Endodermal cell (in vitro differentiated cells): ENCODE data around the gene RBBP9. TPM values are rescaled to one million over a fixed set of nuclear protein-coding genes. Genes with fewer than 3 reads are reported as not detected.

Experiments used
- DNase-seq: peaks from one replicate; pipeline ENCODE4 v3.0.0-alpha.2; 2017
- H3K27ac ChIP-seq: 2 replicates; pipeline ENCODE4 v1.5.1; 2013; ENCODE audit warnings: mild to moderate bottlenecking, low read depth, low read length, moderate library complexity
- H3K27me3 ChIP-seq: 2 replicates; pipeline ENCODE4 v1.6.1; 2013; ENCODE audit warnings: mild to moderate bottlenecking, low read length, moderate library complexity; ENCODE audit not compliant: insufficient read depth, control insufficient read depth, poor library complexity, severe bottlenecking
- H3K36me3 ChIP-seq: 2 replicates; pipeline ENCODE4 v1.7.0; 2013; ENCODE audit warnings: mild to moderate bottlenecking, low read length, moderate library complexity; ENCODE audit not compliant: control insufficient read depth, insufficient read depth
- H3K4me1 ChIP-seq: one replicate; pipeline ENCODE4 v1.7.0; 2013; ENCODE audit warnings: low read length; ENCODE audit not compliant: control insufficient read depth, insufficient read depth
- H3K4me3 ChIP-seq: 2 replicates; pipeline ENCODE4 v1.5.1; 2013; ENCODE audit warnings: mild to moderate bottlenecking, low read length, moderate library complexity
- H3K9ac ChIP-seq: 2 replicates; pipeline ENCODE4 v1.6.1; 2013; ENCODE audit warnings: mild to moderate bottlenecking, low read length, moderate library complexity; ENCODE audit not compliant: poor library complexity, severe bottlenecking; ENCODE audit errors: extremely low read depth
- H3K9me3 ChIP-seq: 2 replicates; pipeline ENCODE4 v1.6.1; 2013; ENCODE audit warnings: mild to moderate bottlenecking, low read length, moderate library complexity; ENCODE audit not compliant: control insufficient read depth
- H3K27ac Mint-ChIP-seq: 2 replicates; pipeline ENCODE4 v1.8.0; 2020; ENCODE audit warnings: mixed read lengths
- H3K27me3 Mint-ChIP-seq: 2 replicates; pipeline ENCODE4 v1.8.0; 2021; ENCODE audit warnings: mild to moderate bottlenecking, mixed read lengths; ENCODE audit not compliant: insufficient read depth
- H3K36me3 Mint-ChIP-seq: 2 replicates; pipeline ENCODE4 v1.8.0; 2020; ENCODE audit warnings: low read depth, mixed read lengths
- H3K4me1 Mint-ChIP-seq: 2 replicates; pipeline ENCODE4 v1.8.0; 2020; ENCODE audit warnings: mixed read lengths
- H3K4me3 Mint-ChIP-seq: 2 replicates; pipeline ENCODE4 v1.8.0; 2020; ENCODE audit warnings: mild to moderate bottlenecking, moderate library complexity, mixed read lengths
- H3K9me3 Mint-ChIP-seq: 2 replicates; pipeline ENCODE4 v1.8.0; 2020; ENCODE audit warnings: mild to moderate bottlenecking, mixed read lengths
- WGBS, 2 experiments: methylation state at CpG; one replicate each; pipeline versions ENCODE4 v1.1.5 to v1.1.7; 2013; ENCODE audit warnings: missing lambda C conversion rate in 2 of 2, mixed read lengths in 1 of 2; ENCODE audit not compliant: insufficient coverage in 1 of 2, insufficient read length in 1 of 2; 5-methylcytosine and 5-hydroxymethylcytosine counted together
- long read RNA-seq, 4 experiments: library from polyadenylated mRNA in 2 of 4; library from RNA in 1 of 4; library from capped mRNA in 1 of 4; stranded (forward) in 3 of 4; unstranded in 1 of 4; transcript quantifications; one replicate each; pipeline ENCODE4 v2.0.0, GENCODE V29; 2020 to 2021; ENCODE audit warnings: inconsistent platforms in 1 of 4
- polyA plus RNA-seq, 2 experiments: library from polyadenylated mRNA; stranded (reverse); fragments of 50-300 nt; gene quantifications; one replicate each; pipeline ENCODE4 v1.2.3, GENCODE V29; 2013
- total RNA-seq, 2 donors: library from RNA; stranded (reverse); fragmentation: NEBNext Ultra II Directional in 1 of 2; extraction: Animal tissue kit (Norgen Biotek cat#: 25700) in 1 of 2; gene quantifications; 2 replicates in 1 of 2; 3 replicates in 1 of 2; pipeline ENCODE4 v1.2.1, GENCODE V29; 2021
- TF ChIP-seq, protein P1 (sequence below): fragments of 200-600 bp; sonication (generic); conservative IDR thresholded peaks from 2 replicates; pipeline ENCODE4 v1.5.0; 2021; ENCODE audit warnings: antibody characterized with exemption, mild to moderate bottlenecking

RBBP9 gene
- 10 to 100 TPM; 19.3 to 24.8 TPM for total RNA-seq
- 25.6 TPM for polyA plus RNA-seq (2013, experiment 1 of 2)
- 23.3 TPM for polyA plus RNA-seq (2013, experiment 2 of 2)
- long read RNA-seq, experiment 1, partial matches to known transcripts: 1 of 11 reads
- long read RNA-seq, experiment 1, other reads (novel, unspliced or antisense): 9 of 11 reads
- long read RNA-seq, experiment 2, transcript RBBP9-201 (5 exons, 3,861 nt): major isoform, 30 of 37 reads
- long read RNA-seq, experiment 2, partial matches to known transcripts: 3 of 37 reads
- long read RNA-seq, experiment 2, other reads (novel, unspliced or antisense): 1 of 37 reads
- long read RNA-seq, experiment 3, partial matches to known transcripts: 0 of 11 reads
- long read RNA-seq, experiment 3, other reads (novel, unspliced or antisense): 7 of 11 reads
- long read RNA-seq, experiment 4: 0 reads

DNA sequence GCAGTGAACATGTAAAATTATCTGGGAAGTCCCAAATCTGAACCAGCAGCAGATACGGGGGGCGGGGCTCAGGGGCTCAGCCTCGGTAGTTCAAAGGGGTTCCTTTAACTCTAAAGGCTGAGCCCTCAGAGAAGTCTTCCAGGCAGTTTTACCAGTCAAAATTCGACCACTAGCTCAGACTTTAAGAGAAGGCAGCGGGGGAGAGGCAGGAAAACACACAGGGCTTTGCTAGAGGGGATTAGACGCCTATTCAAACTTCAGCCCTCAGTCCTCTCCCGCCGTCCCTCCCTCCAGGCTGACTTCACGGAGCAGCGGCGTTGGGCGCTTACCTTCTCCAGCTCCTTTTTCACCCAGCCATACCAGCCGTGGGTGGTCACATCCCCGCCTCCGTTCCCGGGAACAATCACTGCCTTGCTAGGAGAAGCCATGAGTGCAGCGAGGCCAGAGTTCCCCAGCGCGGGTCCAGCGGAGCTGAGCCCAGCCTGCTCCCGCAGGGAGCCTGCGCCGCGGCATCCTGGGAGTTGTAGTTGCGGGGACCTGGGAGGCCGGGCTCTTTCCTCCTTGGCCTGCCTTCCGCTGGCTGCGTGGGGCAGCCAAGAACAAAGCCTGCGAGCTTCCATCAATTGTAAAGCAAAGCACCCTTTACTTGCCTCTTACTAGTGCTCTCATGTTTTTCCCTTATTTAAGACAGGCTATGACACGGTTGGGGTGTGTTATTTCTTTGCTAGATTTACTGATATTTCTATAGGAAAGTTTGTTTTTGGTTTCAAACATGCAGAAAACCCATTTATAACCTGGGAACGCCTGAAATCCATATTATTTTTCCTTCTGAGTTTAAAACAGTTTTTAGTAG is at the start of gene RBBP9:
Gene RBBP9 (minus strand): TSS at position 486 of the 853 bp plus-strand sequence. CDS start 58 bp downstream, at position 428.
- Histone ChIP-seq H3K9ac (peak within 1 kb of the TSS; percentile 65), H3K36me3 (peaks cover 14% of the 10 kb centered on the region), H3K27ac (peak within 1 kb of the TSS; percentile 75), H3K4me3 (peak within 1 kb of the TSS; percentile 93), H3K27me3 (no peaks in the 10 kb centered on the region), H3K9me3 (no peaks in the 10 kb centered on the region), H3K4me1 (peaks cover 4% of the 10 kb centered on the region)
- Mint-ChIP-seq H3K27me3 (no peaks in the 10 kb centered on the region), H3K36me3 (peaks cover 23% of the 10 kb centered on the region), H3K4me3 (peak within 1 kb of the TSS; percentile 97), H3K9me3 (peaks cover 2% of the 10 kb centered on the region), H3K4me1 (peaks cover 9% of the 10 kb centered on the region), H3K27ac (peak within 1 kb of the TSS; percentile 97)
- WGBS, 2 experiments: 3 to 8% methylated on average over 12 to 30 of the region's 31 CpGs
- TF ChIP-seq, protein P1, sequence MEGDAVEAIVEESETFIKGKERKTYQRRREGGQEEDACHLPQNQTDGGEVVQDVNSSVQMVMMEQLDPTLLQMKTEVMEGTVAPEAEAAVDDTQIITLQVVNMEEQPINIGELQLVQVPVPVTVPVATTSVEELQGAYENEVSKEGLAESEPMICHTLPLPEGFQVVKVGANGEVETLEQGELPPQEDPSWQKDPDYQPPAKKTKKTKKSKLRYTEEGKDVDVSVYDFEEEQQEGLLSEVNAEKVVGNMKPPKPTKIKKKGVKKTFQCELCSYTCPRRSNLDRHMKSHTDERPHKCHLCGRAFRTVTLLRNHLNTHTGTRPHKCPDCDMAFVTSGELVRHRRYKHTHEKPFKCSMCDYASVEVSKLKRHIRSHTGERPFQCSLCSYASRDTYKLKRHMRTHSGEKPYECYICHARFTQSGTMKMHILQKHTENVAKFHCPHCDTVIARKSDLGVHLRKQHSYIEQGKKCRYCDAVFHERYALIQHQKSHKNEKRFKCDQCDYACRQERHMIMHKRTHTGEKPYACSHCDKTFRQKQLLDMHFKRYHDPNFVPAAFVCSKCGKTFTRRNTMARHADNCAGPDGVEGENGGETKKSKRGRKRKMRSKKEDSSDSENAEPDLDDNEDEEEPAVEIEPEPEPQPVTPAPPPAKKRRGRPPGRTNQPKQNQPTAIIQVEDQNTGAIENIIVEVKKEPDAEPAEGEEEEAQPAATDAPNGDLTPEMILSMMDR: no peak
- peak; percentile 97 for DNase-seq

DNA sequence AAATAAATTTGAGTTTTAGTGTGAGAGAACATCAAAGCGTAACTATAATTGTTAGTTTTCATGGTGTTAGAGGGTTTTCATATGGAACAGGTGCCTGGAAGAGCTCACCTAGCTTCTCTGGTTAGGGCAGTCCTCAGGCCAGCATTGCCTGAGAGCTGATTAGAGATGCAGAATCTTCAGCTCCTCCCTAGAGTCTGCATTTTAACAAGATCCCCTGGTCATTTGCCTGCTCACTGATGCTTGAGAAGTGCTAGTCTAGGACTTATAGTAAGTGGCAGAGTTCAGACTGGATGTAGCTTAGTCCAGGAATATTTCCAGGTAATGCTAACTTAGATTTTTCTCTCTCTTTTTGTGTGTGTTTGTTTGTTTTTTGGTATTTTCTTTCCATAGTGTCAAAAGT is 48.5 kb upstream of the RBBP9 start:
- Mint-ChIP-seq H3K27me3 (no peaks in the 10 kb centered on the region), H3K4me1 (no peaks in the 10 kb centered on the region), H3K9me3 (no peaks in the 10 kb centered on the region), H3K27ac (no peak overlapping the region), H3K36me3 (peaks cover 62% of the 10 kb centered on the region), H3K4me3 (no peak overlapping the region)
- Histone ChIP-seq H3K9ac (no peak overlapping the region), H3K9me3 (no peaks in the 10 kb centered on the region), H3K36me3 (peaks cover 90% of the 10 kb centered on the region), H3K27ac (no peak overlapping the region), H3K4me1 (no peaks in the 10 kb centered on the region), H3K27me3 (no peaks in the 10 kb centered on the region), H3K4me3 (no peak overlapping the region)
- DNase-seq: no peak
- WGBS, 2 experiments: 94 to 100% methylated on average over 1 of the region's 1 CpG
- TF ChIP-seq, protein P1: no peak

DNA sequence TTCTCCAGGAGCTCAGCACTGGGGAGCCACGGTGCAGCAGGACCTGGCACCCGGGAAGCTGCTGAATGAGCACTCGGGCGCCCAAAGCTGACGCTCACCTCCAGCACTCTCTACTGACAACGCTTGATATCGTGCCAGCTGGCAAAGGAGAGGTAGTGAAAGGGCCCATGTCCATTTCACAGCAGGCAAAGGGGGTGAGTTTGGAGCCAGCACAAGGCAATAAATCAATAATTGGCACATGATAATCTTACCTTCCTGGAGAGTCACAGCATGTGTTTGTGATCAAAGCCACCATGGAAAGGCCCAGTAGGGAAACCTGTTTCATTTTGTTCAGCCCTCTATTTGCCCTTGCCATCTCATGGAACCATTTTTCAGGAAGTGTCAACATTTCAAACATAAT is 46.9 kb upstream of the RBBP9 start:
- DNase-seq: no peak
- Mint-ChIP-seq H3K4me1 (no peaks in the 10 kb centered on the region), H3K36me3 (peaks cover 66% of the 10 kb centered on the region), H3K27me3 (no peaks in the 10 kb centered on the region), H3K4me3 (no peak overlapping the region), H3K9me3 (no peaks in the 10 kb centered on the region), H3K27ac (no peak overlapping the region)
- no peak overlapping the region for H3K4me3 ChIP-seq
- 84 to 97% methylated on average over 6 to 7 of the region's 7 CpGs for WGBS, 2 experiments
- no peak overlapping the region for H3K27ac ChIP-seq
- TF ChIP-seq, protein P1: no peak
- no peaks in the 10 kb centered on the region for H3K9me3 ChIP-seq
- no peak overlapping the region for H3K9ac ChIP-seq
- H3K27me3 ChIP-seq: no peaks in the 10 kb centered on the region
- peaks cover 82% of the 10 kb centered on the region for H3K36me3 ChIP-seq
- no peaks in the 10 kb centered on the region for H3K4me1 ChIP-seq
